Activated T-cell treated with anti-CD3 and anti-CD28 coated beads, Interleukin-2, amount 50 U/mL, for 4 hours (primary cell): ENCODE data around the gene OBP2A. TPM values are rescaled to one million over a fixed set of nuclear protein-coding genes. Genes with fewer than 3 reads are reported as not detected.

Experiments
- ATAC-seq, 2 donors: fragments of 200-7000 bp; cut with Tn5 transposase; one replicate each; pipeline ENCODE4 v1.10.0; 2021
- DNase-seq: peaks from one replicate; pipeline ENCODE4 v3.0.0-alpha.2; 2020
- H3K27me3 Mint-ChIP-seq: one replicate; pipeline ENCODE4 v1.8.0; 2021; ENCODE audit warnings: low read depth, mixed read lengths
- H3K36me3 Mint-ChIP-seq: one replicate; pipeline ENCODE4 v1.8.0; 2022; ENCODE audit warnings: mixed read lengths; ENCODE audit not compliant: insufficient read depth
- H3K4me1 Mint-ChIP-seq: one replicate; pipeline ENCODE4 v1.8.0; 2021; ENCODE audit warnings: low read depth, mixed read lengths
- H3K4me3 Mint-ChIP-seq: one replicate; pipeline ENCODE4 v1.8.0; 2021; ENCODE audit warnings: mild to moderate bottlenecking, moderate library complexity, mixed read lengths
- H3K9me3 Mint-ChIP-seq: one replicate; pipeline ENCODE4 v1.8.0; 2021; ENCODE audit warnings: mixed read lengths
- total RNA-seq, 3 donors: library from RNA; stranded (reverse); gene quantifications; one replicate each; pipeline ENCODE4 v1.2.1, GENCODE V29; 2021

The OBP2A gene
- total RNA-seq, 3 donors from 2014 or later, result not detected

DNA sequence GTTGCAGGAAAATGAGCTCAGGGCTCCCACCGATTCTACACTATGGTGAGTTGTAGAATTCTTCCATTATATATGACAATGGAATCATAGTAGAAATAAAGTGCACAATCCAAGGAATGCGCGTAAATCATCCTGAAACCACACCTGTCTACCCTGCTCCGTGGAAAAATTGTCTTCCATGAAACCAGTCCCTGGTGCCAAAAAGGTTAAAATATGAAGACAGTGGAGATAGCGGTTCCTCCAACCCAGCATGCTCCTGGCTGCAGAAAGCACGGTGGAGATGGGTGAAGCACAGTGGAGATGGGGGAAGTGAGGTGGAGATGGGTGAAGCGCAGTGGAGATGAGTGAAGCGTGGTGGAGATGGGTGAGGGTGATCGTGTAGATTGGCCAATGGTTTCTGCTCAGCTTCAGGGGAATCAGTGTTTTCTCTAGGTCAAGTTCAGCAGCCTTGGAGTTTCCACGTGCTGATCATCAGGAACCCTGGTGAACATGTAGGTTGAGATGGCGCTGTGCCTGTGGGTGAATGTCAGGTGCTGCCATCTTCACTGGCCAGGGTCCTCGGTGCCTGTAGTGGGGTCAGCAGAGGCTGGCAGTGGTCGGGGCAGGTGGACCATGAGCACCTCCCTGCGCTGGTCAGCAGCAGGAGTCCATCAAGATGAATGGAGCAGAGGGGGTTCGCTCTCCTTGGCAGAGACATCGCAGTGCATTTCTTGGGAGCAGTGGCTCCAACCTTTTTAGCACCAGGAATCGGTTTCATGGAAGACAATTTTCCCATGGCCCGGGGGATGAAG, 35.9 kb downstream of the OBP2A start:
- no peak for ATAC-seq
- no peaks in the 10 kb centered on the region for H3K36me3 Mint-ChIP-seq
- no peak overlapping the region for H3K4me3 Mint-ChIP-seq
- no peak for DNase-seq
- H3K9me3 Mint-ChIP-seq, result no peaks in the 10 kb centered on the region
- H3K27me3 Mint-ChIP-seq, result peaks cover 14% of the 10 kb centered on the region
- H3K4me1 Mint-ChIP-seq, result no peaks in the 10 kb centered on the region

DNA sequence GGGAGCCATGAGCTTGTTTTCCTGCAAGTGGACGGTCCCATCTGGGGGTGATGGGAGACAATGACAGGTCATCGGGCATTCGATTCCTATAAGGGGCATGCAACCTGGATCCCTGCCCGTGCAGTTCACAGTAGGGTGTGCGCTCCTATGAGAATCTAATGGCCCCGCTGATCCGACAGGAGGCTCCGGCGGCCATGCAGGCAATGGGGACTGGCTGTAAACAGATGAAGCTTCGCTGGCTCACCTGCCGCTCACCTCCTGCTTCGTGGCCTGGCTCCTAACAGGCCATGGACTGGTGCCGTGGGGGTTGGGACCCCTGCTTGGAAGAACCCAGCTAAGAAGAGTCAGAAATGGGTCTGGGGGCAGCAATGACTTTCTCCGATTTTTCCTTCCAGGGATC, 36.6 kb downstream of the OBP2A start:
- no peaks in the 10 kb centered on the region for H3K4me1 Mint-ChIP-seq

DNA sequence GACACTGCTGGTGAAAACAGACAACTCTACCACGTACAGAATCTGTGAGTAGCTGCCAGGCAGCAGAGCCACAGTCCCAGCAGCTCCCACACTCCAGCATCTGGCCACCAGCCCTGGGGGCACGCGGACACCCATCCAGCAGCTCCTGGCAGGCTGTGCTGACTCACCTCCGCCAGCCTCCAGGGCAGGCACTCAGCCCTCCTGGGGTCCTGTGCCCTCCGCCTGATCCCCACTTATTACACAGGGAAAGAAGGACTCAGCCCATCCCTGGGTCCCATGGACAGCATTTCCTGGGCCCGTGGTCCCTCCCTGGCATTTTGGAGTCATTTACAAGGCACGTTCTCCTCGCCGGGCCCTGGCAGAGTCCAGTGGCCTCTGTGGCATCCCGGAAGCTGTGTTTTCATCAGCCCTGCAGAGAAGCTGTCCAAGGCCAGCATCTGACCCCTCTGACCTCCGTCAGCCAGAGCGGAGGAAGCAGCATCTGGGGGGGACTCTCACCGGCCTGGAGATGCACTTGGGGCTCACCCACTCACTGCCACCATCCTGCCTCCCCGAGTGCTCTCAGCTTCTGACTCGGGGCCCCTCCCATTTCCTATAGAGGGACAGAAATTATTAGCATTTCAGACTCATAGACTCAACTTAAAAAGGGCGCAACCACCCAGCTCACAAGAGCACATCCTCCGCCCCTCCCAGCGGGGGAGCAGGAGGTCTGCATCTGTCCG, 37.2 kb downstream of the OBP2A start:
- Mint-ChIP-seq H3K36me3 (no peaks in the 10 kb centered on the region), H3K9me3 (no peaks in the 10 kb centered on the region), H3K27me3 (peaks cover 14% of the 10 kb centered on the region), H3K4me1 (no peaks in the 10 kb centered on the region), H3K4me3 (no peak overlapping the region)
- no peak for DNase-seq
- ATAC-seq, result no peak

More for the DNA sequence above, 36.6 kb downstream of the OBP2A start:
- no peaks in the 10 kb centered on the region for H3K9me3 Mint-ChIP-seq
- H3K4me3 Mint-ChIP-seq, result no peak overlapping the region
- peaks cover 14% of the 10 kb centered on the region for H3K27me3 Mint-ChIP-seq
- H3K36me3 Mint-ChIP-seq, result no peaks in the 10 kb centered on the region
- ATAC-seq (no peak), DNase-seq (no peak)

DNA sequence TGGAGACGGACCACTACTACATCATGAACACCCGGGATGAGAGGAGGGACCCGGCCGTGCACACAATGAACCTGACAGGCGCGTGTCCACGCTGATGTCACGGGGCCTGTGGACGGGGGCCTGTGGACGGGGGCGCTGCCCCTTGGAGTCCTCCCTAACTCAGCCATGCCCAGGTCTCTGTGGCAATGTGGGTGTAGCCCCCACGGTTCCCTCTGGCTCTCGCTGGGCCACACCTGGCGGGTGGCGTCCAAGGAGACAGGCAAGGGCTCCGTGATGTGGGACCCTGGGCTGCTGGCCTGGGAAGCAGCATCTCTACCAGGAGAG, 37.7 kb downstream of the OBP2A start:
- Mint-ChIP-seq H3K4me1 (no peaks in the 10 kb centered on the region), H3K36me3 (no peaks in the 10 kb centered on the region)
- no peak for ATAC-seq

DNA sequence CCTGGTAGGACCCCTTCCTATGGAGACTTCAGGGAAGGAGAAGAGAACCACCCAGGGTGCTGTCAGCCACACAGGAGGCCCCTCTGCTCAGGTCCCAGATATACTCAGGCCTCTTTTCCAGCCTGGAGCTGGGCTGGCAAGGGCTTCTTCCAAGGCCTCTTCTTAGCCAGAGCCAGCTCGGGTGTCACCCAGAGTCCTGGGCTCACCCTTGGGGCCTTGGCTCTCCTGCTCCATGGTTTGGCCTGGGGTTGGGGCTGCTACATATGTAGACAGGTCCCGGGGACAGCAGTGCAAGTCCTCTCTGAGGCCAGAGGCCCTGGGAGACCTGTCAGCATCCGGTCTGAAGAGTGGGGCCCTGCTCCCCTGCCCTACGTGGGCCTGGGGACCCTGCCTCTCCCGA, 38.4 kb downstream of the OBP2A start:
- Mint-ChIP-seq H3K4me3 (no peak overlapping the region), H3K9me3 (no peaks in the 10 kb centered on the region), H3K4me1 (no peaks in the 10 kb centered on the region), H3K27me3 (peaks cover 14% of the 10 kb centered on the region), H3K36me3 (no peaks in the 10 kb centered on the region)
- ATAC-seq (no peak), DNase-seq (no peak)

More for the DNA sequence above, 37.7 kb downstream of the OBP2A start:
- H3K9me3 Mint-ChIP-seq, result no peaks in the 10 kb centered on the region
- no peak for DNase-seq
- H3K27me3 Mint-ChIP-seq, result peaks cover 14% of the 10 kb centered on the region
- no peak overlapping the region for H3K4me3 Mint-ChIP-seq

DNA sequence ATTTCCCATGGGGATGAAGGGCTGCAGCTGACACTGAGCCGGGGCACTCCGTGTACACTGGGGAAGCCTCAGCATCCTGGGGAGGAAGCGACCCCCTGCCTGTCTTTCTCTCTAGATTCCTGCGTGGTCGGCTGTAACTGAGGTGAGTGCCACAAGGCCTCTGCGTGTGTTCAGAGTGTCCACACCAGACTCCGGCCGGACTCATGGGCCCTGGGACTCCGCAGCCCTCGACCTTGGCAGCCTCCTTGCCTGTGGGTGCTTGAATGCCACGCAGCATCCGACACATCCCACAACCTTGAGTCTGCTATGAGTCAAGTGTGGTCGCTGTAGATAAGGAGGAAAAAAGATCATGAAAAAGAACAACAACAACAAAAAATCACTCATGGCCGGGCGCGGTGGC, 39.0 kb downstream of the OBP2A start:
- Mint-ChIP-seq H3K36me3 (no peaks in the 10 kb centered on the region), H3K9me3 (no peaks in the 10 kb centered on the region), H3K4me1 (no peaks in the 10 kb centered on the region)

DNA sequence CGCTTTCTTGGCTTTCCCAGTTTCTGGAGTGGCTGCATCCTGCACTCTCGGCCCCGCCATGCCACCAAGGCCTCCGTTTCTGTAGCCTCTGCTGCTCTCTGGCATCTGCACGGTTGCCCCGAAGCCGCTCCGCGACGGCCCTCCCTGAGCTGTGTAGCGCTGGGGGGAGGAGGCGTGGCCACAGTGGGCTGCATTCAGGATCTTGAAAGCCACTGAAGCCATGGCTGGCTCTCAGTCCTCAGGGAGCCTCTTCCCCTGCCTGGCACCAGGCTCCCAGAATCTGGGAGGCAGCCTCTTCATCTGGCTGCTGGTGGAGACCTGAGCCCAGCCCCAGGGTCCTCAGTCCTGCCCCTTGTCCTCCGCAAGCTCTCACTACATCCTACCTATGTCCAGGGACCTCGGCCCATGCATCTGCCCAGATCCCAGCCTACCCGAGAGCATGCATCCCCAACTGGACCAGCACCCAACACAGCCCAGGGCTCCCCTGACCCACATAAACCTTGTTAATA, 40.7 kb downstream of the OBP2A start:
- no peak for ATAC-seq
- Mint-ChIP-seq H3K4me3 (no peak overlapping the region), H3K27me3 (peaks cover 22% of the 10 kb centered on the region), H3K4me1 (no peaks in the 10 kb centered on the region), H3K36me3 (no peaks in the 10 kb centered on the region), H3K9me3 (no peaks in the 10 kb centered on the region)
- no peak for DNase-seq

More for the DNA sequence above, 39.0 kb downstream of the OBP2A start:
- Mint-ChIP-seq H3K27me3 (peaks cover 19% of the 10 kb centered on the region), H3K4me3 (no peak overlapping the region)
- DNase-seq (no peak), ATAC-seq (no peak)

DNA sequence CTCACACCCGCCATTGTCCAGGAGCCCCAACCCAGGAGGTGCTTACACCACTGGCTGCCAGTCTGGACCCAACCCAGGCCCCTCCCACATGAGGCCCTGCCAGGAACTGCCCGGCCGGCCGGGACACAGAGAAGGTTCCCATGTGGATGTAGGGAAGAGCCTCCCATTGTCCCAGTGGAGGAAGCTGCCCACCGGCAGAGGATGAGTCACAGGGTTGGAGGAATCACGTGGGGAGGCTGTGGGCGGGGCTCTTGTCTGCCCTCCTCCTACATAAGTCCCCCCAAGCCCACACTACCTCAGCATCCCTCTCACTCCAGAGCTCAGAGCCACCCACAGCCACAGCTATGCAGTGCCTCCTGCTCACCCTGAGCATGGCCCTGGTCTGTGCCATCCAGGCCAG, 41.7 kb downstream of the OBP2A start:
- Mint-ChIP-seq H3K4me1 (no peaks in the 10 kb centered on the region), H3K36me3 (no peaks in the 10 kb centered on the region), H3K4me3 (no peak overlapping the region), H3K9me3 (no peaks in the 10 kb centered on the region), H3K27me3 (peaks cover 21% of the 10 kb centered on the region)
- DNase-seq, result no peak
- ATAC-seq, result no peak

DNA sequence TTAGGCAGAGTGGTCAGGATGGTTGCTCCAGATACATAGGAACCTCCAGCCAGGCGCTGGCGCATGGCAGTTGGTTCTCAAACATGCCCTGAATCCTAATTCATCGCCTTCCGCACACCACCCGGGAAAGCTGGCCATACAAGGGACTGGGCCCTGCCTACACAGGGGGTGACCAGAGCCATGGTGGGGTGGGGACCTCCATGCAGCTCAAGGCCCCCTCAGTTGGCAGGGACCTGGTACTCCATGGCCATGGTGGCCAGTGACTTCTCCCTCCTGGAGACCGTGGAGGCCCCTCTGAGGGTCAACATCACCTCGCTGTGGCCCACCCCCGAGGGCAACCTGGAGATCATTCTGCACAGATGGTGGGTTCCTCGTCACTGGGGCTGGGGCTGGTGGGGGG, 42.4 kb downstream of the OBP2A start:
- DNase-seq (no peak), ATAC-seq (no peak)
- Mint-ChIP-seq H3K4me3 (no peak overlapping the region), H3K36me3 (no peaks in the 10 kb centered on the region), H3K4me1 (no peaks in the 10 kb centered on the region), H3K9me3 (no peaks in the 10 kb centered on the region), H3K27me3 (peaks cover 18% of the 10 kb centered on the region)

DNA sequence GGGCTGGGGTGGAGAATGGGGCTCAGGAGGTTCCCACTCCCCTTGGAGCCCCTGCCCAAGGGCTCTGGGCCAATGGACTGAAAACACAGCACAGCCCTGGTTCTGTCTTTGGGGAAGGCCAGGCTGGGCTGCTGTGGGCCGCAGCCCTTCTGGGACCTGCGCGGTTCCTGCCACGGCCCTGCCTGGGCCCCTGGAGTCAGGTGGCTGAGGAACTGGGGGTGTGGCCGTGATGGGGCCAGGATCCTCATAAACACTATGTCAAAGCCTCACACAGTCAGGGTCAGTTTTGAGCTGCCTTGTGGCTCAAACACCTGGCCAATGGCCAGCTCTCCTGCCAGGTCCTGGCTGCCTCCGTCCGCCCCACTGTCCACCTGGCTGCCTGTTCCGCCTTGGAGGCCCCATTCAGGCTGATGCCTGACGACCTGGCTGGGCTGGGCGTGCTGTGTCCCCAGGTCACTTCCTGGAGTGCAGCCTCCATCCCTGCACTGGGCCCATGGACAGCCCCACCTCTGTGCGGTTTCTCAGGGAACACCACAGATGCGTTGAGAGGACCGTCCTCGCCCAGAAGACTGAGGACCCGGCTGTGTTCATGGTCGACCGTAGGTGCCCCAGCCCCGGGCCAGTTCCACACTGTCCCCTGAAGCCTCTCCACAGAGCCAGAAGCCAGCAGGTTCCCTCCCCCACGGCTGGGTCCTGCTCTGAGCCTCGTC, 43.1 kb downstream of the OBP2A start:
- ATAC-seq (no peak), DNase-seq (no peak)
- Mint-ChIP-seq H3K4me3 (no peak overlapping the region), H3K9me3 (no peaks in the 10 kb centered on the region), H3K27me3 (peaks cover 19% of the 10 kb centered on the region), H3K36me3 (no peaks in the 10 kb centered on the region), H3K4me1 (no peaks in the 10 kb centered on the region)

DNA sequence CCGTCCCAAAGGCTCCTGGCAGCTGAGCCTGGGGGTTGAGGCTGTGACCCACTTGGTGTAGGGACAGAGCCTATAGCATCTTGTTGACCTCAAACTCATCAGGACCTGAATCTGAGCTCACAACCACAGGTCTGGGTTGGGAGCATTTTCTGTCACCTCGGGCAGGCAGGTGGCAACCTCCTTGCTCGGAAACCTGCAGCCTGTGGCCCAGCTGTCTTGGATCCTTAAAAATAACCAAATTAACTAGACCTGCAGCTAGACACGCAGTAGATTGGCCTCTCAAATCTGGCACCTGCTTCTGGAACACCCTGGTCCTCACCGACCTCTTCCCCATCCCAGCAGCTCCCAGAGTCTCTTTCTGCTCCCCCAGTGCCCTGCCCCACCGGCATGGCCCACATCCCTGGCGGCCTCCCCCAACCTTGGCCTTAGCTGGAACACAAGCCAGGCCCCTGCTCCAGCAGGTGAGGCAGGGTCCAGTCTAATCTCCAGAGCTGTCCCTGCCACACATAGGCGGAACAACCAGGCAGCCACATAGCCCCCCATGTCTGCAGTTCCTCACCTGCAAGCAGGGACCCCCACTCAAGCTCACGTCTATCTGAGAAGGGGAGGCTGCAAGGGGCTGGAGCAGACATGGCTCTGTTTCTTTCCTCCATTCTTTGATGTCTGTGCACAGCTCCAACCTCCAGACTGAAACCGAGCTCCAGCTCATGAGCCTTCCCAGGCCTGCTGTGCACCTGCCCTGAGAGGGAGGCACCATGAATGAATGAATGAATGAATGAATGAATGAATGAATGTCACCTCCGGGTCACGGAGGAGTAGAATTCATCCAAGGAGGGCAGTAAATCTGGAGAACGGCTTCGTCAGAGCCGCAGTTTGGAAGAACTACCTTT, 43.9 kb downstream of the OBP2A start:
- no peak overlapping the region for H3K4me3 Mint-ChIP-seq
- no peaks in the 10 kb centered on the region for H3K9me3 Mint-ChIP-seq
- H3K4me1 Mint-ChIP-seq, result no peaks in the 10 kb centered on the region
- H3K27me3 Mint-ChIP-seq, result peaks cover 17% of the 10 kb centered on the region
- no peaks in the 10 kb centered on the region for H3K36me3 Mint-ChIP-seq
- no peak for ATAC-seq
- no peak for DNase-seq

DNA sequence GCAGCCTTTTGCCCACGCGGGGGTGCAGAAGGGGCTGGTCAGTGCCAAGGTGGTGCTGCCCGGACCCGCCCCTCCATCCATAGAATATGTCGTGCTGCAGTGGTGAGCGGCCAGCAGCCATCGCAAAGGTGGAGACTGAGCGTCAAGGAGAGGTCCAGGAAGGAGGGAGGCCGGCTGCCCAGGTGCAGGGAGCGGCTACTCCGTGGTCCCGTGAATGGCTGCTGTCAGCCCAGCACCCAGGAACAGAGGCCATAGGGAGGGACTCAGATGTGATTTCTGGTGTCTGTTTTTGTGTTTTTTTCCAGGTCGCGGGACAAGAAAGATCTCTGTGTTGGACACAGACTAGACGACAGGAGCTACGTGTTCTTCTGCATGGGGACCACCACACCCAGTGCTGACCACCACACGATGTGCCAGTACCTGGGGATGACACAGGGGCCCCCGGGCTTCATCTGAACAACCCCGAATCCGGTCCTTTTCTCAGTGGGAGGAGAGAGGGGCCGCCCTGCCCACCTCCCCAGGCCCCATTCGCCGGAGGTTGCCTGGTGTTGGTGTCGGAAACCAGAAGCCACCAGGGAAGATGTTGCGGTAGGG, 44.7 kb downstream of the OBP2A start:
- no peaks in the 10 kb centered on the region for H3K4me1 Mint-ChIP-seq
- DNase-seq (no peak), ATAC-seq (no peak)
- no peaks in the 10 kb centered on the region for H3K9me3 Mint-ChIP-seq
- H3K4me3 Mint-ChIP-seq, result no peak overlapping the region
- no peaks in the 10 kb centered on the region for H3K36me3 Mint-ChIP-seq
- peaks cover 15% of the 10 kb centered on the region for H3K27me3 Mint-ChIP-seq

DNA sequence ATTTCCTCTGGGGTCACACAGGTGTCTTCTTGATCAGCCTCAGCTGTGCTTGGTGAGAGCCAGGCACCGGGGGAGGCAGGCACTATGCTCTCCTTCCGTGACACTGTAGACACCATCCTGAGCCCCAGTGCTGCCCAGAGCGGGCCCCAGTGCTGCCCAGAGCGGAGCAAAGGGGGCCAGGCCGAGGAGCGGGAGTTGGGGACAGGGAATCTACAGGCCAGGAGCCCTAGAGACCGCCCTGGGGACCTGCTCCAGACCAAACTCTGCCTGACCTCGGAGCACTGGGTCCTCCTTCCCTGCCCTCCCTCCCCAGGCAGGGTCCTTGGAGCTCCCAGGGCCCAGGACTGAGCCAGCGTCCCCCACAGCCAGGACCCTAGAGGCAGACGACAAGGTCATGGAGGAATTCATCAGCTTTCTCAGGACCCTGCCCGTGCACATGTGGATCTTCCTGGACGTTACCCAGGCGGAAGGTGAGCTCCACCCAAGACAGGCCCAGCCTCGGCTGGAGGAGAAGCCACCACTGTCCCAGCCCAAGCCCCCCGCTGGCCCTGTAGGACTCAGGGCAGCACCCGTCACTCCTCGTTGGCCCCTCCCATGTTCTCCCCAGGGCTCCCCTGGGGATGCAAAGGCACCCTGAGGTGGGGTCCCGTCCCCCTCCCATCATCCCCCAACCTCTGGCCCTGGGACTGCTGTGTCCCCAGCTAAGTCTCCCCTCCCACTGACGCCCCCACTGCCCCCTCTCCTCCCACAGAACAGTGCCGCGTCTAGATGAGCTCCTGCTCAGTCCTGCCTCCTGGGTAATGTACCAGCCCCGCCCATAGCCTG, 45.8 kb downstream of the OBP2A start:
- no peaks in the 10 kb centered on the region for H3K9me3 Mint-ChIP-seq
- H3K36me3 Mint-ChIP-seq, result no peaks in the 10 kb centered on the region
- ATAC-seq, result no peak
- H3K4me3 Mint-ChIP-seq, result no peak overlapping the region
- no peaks in the 10 kb centered on the region for H3K4me1 Mint-ChIP-seq
- no peak for DNase-seq
- H3K27me3 Mint-ChIP-seq, result peaks cover 22% of the 10 kb centered on the region
